SK-N-SH treated with all-trans-retinoic acid at 6 μM for 48 hours (cell line): ENCODE data around the gene GAREM2.

Source experiments
- ARNTL ChIP-seq: fragments of 450-650 bp; formaldehyde crosslinking; IDR thresholded peaks from 2 replicates; pipeline ENCODE4 v1.5.0; 2020; ENCODE audit warnings: low read depth, mild to moderate bottlenecking, moderate library complexity, borderline replicate concordance
- ESRRG ChIP-seq: fragments of 250-450 bp; sonication (Bioruptor Pico); IDR thresholded peaks from 2 replicates; pipeline ENCODE4 v1.6.1; 2021; ENCODE audit warnings: mild to moderate bottlenecking
- GLIS3 ChIP-seq: fragments of 250-450 bp; sonication (Bioruptor Pico); IDR thresholded peaks from 2 replicates; pipeline ENCODE4 v1.5.0; 2020; ENCODE audit warnings: mild to moderate bottlenecking, moderate library complexity
- RARB ChIP-seq: fragments of 250-450 bp; sonication (Bioruptor Pico); IDR thresholded peaks from 2 replicates; pipeline ENCODE4 v1.8.0; 2021; ENCODE audit warnings: mild to moderate bottlenecking, moderate library complexity
- SNAI2 ChIP-seq: fragments of 250-450 bp; sonication (Bioruptor Pico); IDR thresholded peaks from 2 replicates; pipeline ENCODE4 v1.5.0; 2020; ENCODE audit warnings: mild to moderate bottlenecking, moderate library complexity
- ZFP3 ChIP-seq: fragments of 250-450 bp; sonication (Bioruptor Pico); IDR thresholded peaks from 2 replicates; pipeline ENCODE4 v1.5.0; 2020; ENCODE audit warnings: mild to moderate bottlenecking, moderate library complexity
- ZFP30 ChIP-seq: fragments of 450-650 bp; formaldehyde crosslinking; IDR thresholded peaks from 2 replicates; pipeline ENCODE4 v1.5.0; 2022; ENCODE audit warnings: mild to moderate bottlenecking, moderate library complexity
- ZNF565 ChIP-seq: fragments of 450-650 bp; formaldehyde crosslinking; conservative IDR thresholded peaks from 2 replicates; pipeline ENCODE4 v1.5.0; 2020; ENCODE audit warnings: low read depth, mild to moderate bottlenecking, moderate library complexity
- TF ChIP-seq, protein P1 (sequence below): fragments of 250-450 bp; sonication (Bioruptor Pico); IDR thresholded peaks from 2 replicates; pipeline ENCODE4 v1.8.0; 2021; ENCODE audit warnings: low read depth, mild to moderate bottlenecking, moderate library complexity, borderline replicate concordance
- TF ChIP-seq, protein P2 (sequence below): fragments of 250-450 bp; sonication (Bioruptor Pico); IDR thresholded peaks from 2 replicates; pipeline ENCODE4 v1.5.1; 2020; ENCODE audit warnings: low read depth, mild to moderate bottlenecking, moderate library complexity
- TF ChIP-seq, protein P3 (sequence below): fragments of 250-450 bp; sonication (Bioruptor Pico); IDR thresholded peaks from 2 replicates; pipeline ENCODE4 v1.8.0; 2020; ENCODE audit warnings: mild to moderate bottlenecking, moderate library complexity, borderline replicate concordance

DNA sequence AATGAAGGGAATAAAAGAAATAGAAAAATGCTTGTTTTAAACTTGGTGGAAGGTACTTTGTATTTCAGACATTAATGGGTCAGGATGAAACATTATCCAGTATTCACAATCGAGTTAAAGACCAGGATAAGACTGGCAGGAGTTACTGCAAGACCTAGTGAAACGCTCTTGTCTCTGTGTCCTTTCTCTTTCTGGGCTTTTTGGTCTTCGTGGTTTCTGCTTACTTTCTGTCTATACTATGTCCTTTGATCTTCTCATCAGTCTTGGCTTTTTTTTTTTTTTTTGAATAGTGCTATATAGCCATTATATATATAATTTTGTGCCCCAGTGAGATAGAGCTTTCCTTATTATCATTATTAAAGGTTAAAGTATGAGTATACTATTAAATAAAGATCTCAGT lies 42.1 kb upstream of the GAREM2 start:
- TF ChIP-seq ESRRG (CRISPR knock-in tag) (no peak), ZFP30 (CRISPR knock-in tag) (no peak), SNAI2 (no peak), RARB (CRISPR knock-in tag) (no peak), GLIS3 (no peak), ZNF565 (no peak), ZFP3 (no peak), ARNTL (CRISPR knock-in tag) (no peak)
- TF ChIP-seq, protein P1, sequence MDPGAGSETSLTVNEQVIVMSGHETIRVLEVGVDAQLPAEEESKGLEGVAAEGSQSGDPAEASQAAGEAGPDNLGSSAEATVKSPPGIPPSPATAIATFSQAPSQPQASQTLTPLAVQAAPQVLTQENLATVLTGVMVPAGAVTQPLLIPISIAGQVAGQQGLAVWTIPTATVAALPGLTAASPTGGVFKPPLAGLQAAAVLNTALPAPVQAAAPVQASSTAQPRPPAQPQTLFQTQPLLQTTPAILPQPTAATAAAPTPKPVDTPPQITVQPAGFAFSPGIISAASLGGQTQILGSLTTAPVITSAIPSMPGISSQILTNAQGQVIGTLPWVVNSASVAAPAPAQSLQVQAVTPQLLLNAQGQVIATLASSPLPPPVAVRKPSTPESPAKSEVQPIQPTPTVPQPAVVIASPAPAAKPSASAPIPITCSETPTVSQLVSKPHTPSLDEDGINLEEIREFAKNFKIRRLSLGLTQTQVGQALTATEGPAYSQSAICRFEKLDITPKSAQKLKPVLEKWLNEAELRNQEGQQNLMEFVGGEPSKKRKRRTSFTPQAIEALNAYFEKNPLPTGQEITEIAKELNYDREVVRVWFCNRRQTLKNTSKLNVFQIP (CRISPR knock-in tag), result no peak
- TF ChIP-seq, protein P2, sequence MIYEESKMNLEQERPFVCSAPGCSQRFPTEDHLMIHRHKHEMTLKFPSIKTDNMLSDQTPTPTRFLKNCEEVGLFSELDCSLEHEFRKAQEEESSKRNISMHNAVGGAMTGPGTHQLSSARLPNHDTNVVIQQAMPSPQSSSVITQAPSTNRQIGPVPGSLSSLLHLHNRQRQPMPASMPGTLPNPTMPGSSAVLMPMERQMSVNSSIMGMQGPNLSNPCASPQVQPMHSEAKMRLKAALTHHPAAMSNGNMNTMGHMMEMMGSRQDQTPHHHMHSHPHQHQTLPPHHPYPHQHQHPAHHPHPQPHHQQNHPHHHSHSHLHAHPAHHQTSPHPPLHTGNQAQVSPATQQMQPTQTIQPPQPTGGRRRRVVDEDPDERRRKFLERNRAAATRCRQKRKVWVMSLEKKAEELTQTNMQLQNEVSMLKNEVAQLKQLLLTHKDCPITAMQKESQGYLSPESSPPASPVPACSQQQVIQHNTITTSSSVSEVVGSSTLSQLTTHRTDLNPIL (CRISPR knock-in tag), result no peak
- TF ChIP-seq, protein P3, sequence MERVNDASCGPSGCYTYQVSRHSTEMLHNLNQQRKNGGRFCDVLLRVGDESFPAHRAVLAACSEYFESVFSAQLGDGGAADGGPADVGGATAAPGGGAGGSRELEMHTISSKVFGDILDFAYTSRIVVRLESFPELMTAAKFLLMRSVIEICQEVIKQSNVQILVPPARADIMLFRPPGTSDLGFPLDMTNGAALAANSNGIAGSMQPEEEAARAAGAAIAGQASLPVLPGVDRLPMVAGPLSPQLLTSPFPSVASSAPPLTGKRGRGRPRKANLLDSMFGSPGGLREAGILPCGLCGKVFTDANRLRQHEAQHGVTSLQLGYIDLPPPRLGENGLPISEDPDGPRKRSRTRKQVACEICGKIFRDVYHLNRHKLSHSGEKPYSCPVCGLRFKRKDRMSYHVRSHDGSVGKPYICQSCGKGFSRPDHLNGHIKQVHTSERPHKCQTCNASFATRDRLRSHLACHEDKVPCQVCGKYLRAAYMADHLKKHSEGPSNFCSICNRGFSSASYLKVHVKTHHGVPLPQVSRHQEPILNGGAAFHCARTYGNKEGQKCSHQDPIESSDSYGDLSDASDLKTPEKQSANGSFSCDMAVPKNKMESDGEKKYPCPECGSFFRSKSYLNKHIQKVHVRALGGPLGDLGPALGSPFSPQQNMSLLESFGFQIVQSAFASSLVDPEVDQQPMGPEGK (CRISPR knock-in tag), result no peak
